ENCODE results near the gene VAV2. TPM values are rescaled to one million over a fixed set of nuclear protein-coding genes. Genes with fewer than 3 reads are reported as not detected.
"Not testable (repeated sequence)": the region's sequence is repeated elsewhere in the genome, so short reads cannot be mapped to it uniquely, and the experiment has no call there.

Gene VAV2
- total RNA-seq, 2 experiments from 2014 or later: 4.2 TPM

- no peak overlapping the region for H3K27ac Mint-ChIP-seq
- peaks cover 13% of the 10 kb centered on the region for H3K9me3 Mint-ChIP-seq
- no peaks in the 10 kb centered on the region for H3K36me3 Mint-ChIP-seq
- H3K27me3 Mint-ChIP-seq: peaks cover 3% of the 10 kb centered on the region
- H3K4me3 Mint-ChIP-seq: no peak overlapping the region
- no peak for DNase-seq
- no peaks in the 10 kb centered on the region for H3K4me1 Mint-ChIP-seq
Measured at GRCh38 chr9:133961226-133962165, 30.6 kb downstream of the VAV2 start.

- no peak overlapping the region for H3K27ac Mint-ChIP-seq
- H3K27me3 Mint-ChIP-seq: peaks cover 3% of the 10 kb centered on the region
- H3K4me1 Mint-ChIP-seq: peaks cover 6% of the 10 kb centered on the region
- DNase-seq: no peak
- no peaks in the 10 kb centered on the region for H3K36me3 Mint-ChIP-seq
- no peak overlapping the region for H3K4me3 Mint-ChIP-seq
- H3K9me3 Mint-ChIP-seq: peaks cover 8% of the 10 kb centered on the region
Measured at GRCh38 chr9:133960568-133961129, 31.5 kb downstream of the VAV2 start.

- peaks cover 3% of the 10 kb centered on the region for H3K27me3 Mint-ChIP-seq
- no peak for DNase-seq
- H3K27ac Mint-ChIP-seq: no peak overlapping the region
- H3K9me3 Mint-ChIP-seq: peaks cover 7% of the 10 kb centered on the region
- no peaks in the 10 kb centered on the region for H3K36me3 Mint-ChIP-seq
- H3K4me3 Mint-ChIP-seq: no peak overlapping the region
- H3K4me1 Mint-ChIP-seq: peaks cover 6% of the 10 kb centered on the region
Measured at GRCh38 chr9:133959966-133960567, 32.1 kb downstream of the VAV2 start.

GRCh38 chr9:133959171-133959570 is 33.0 kb downstream of the VAV2 start:
- no peaks in the 10 kb centered on the region for H3K36me3 Mint-ChIP-seq
- H3K4me3 Mint-ChIP-seq: no peak overlapping the region
- H3K4me1 Mint-ChIP-seq: peaks cover 12% of the 10 kb centered on the region
- no peak for DNase-seq
- H3K27ac Mint-ChIP-seq: no peak overlapping the region
- peaks cover 3% of the 10 kb centered on the region for H3K27me3 Mint-ChIP-seq
- H3K9me3 Mint-ChIP-seq: no peaks in the 10 kb centered on the region

GRCh38 chr9:133958756-133959155 is 33.4 kb downstream of the VAV2 start:
- Mint-ChIP-seq H3K4me1 (peaks cover 14% of the 10 kb centered on the region), H3K27me3 (peaks cover 3% of the 10 kb centered on the region), H3K36me3 (no peaks in the 10 kb centered on the region), H3K27ac (no peak overlapping the region), H3K9me3 (no peaks in the 10 kb centered on the region), H3K4me3 (no peak overlapping the region)
- DNase-seq: no peak

GRCh38 chr9:133957772-133958171 is 34.4 kb downstream of the VAV2 start:
- H3K4me1 Mint-ChIP-seq: peaks cover 14% of the 10 kb centered on the region
- not testable (repeated sequence) for H3K4me3 Mint-ChIP-seq, H3K27ac Mint-ChIP-seq, H3K36me3 Mint-ChIP-seq, DNase-seq, H3K9me3 Mint-ChIP-seq, H3K27me3 Mint-ChIP-seq

GRCh38 chr9:133957328-133957727 is 34.8 kb downstream of the VAV2 start:
- H3K4me3 Mint-ChIP-seq: no peak overlapping the region
- no peaks in the 10 kb centered on the region for H3K36me3 Mint-ChIP-seq
- DNase-seq: no peak
- H3K27ac Mint-ChIP-seq: no peak overlapping the region
- no peaks in the 10 kb centered on the region for H3K9me3 Mint-ChIP-seq
- H3K4me1 Mint-ChIP-seq: peaks cover 14% of the 10 kb centered on the region
- peaks cover 3% of the 10 kb centered on the region for H3K27me3 Mint-ChIP-seq

GRCh38 chr9:133956520-133957076 is 35.5 kb downstream of the VAV2 start:
- DNase-seq: no peak
- H3K9me3 Mint-ChIP-seq: no peaks in the 10 kb centered on the region
- peaks cover 3% of the 10 kb centered on the region for H3K27me3 Mint-ChIP-seq
- H3K27ac Mint-ChIP-seq: peak overlapping the region; percentile 70
- H3K4me1 Mint-ChIP-seq: peaks cover 14% of the 10 kb centered on the region
- no peaks in the 10 kb centered on the region for H3K36me3 Mint-ChIP-seq
- H3K4me3 Mint-ChIP-seq: no peak overlapping the region

- peak; percentile 38 for DNase-seq
- no peaks in the 10 kb centered on the region for H3K9me3 Mint-ChIP-seq
- no peak overlapping the region for H3K4me3 Mint-ChIP-seq
- peak overlapping the region; percentile 70 for H3K27ac Mint-ChIP-seq
- H3K27me3 Mint-ChIP-seq: peaks cover 3% of the 10 kb centered on the region
- no peaks in the 10 kb centered on the region for H3K36me3 Mint-ChIP-seq
- peaks cover 14% of the 10 kb centered on the region for H3K4me1 Mint-ChIP-seq
Measured at GRCh38 chr9:133955821-133956411, 36.2 kb downstream of the VAV2 start.

- DNase-seq: no peak
- Mint-ChIP-seq H3K9me3 (no peaks in the 10 kb centered on the region), H3K36me3 (no peaks in the 10 kb centered on the region), H3K27ac (no peak overlapping the region), H3K27me3 (no peaks in the 10 kb centered on the region), H3K4me3 (no peak overlapping the region), H3K4me1 (peaks cover 14% of the 10 kb centered on the region)
Measured at GRCh38 chr9:133954862-133955529, 37.1 kb downstream of the VAV2 start.

- H3K9me3 Mint-ChIP-seq: no peaks in the 10 kb centered on the region
- no peak overlapping the region for H3K4me3 Mint-ChIP-seq
- no peak overlapping the region for H3K27ac Mint-ChIP-seq
- no peaks in the 10 kb centered on the region for H3K36me3 Mint-ChIP-seq
- DNase-seq: no peak
- peaks cover 14% of the 10 kb centered on the region for H3K4me1 Mint-ChIP-seq
- H3K27me3 Mint-ChIP-seq: no peaks in the 10 kb centered on the region
Measured at GRCh38 chr9:133953976-133954709, 38.0 kb downstream of the VAV2 start.

- peaks cover 14% of the 10 kb centered on the region for H3K4me1 Mint-ChIP-seq
- H3K4me3 Mint-ChIP-seq: no peak overlapping the region
- DNase-seq: no peak
- H3K27ac Mint-ChIP-seq: no peak overlapping the region
- H3K36me3 Mint-ChIP-seq: no peaks in the 10 kb centered on the region
- H3K27me3 Mint-ChIP-seq: no peaks in the 10 kb centered on the region
- no peaks in the 10 kb centered on the region for H3K9me3 Mint-ChIP-seq
Measured at GRCh38 chr9:133953621-133953975, 38.5 kb downstream of the VAV2 start.

GRCh38 chr9:133952598-133953550 is 39.2 kb downstream of the VAV2 start:
- peaks cover 14% of the 10 kb centered on the region for H3K4me1 Mint-ChIP-seq

More at GRCh38 chr9:133952598-133953550, 39.2 kb downstream of the VAV2 start:
- H3K9me3 Mint-ChIP-seq: no peaks in the 10 kb centered on the region
- H3K36me3 Mint-ChIP-seq: no peaks in the 10 kb centered on the region
- no peaks in the 10 kb centered on the region for H3K27me3 Mint-ChIP-seq
- no peak for DNase-seq
- H3K4me3 Mint-ChIP-seq: no peak overlapping the region
- no peak overlapping the region for H3K27ac Mint-ChIP-seq

All from activated naive CD8-positive, alpha-beta T cell treated with anti-CD3 and anti-CD28 coated beads for 36 hours (primary cell).